ENCODE measurements around the gene CEP57L1. TPM values are rescaled to one million over a fixed set of nuclear protein-coding genes. Genes with fewer than 3 reads are reported as not detected.
"Not testable (repeated sequence)": the region's sequence is repeated elsewhere in the genome, so short reads cannot be mapped to it uniquely, and the experiment has no call there.

Gene CEP57L1
- total RNA-seq, 1 experiment from 2014 or later = 26.4 TPM

DNA sequence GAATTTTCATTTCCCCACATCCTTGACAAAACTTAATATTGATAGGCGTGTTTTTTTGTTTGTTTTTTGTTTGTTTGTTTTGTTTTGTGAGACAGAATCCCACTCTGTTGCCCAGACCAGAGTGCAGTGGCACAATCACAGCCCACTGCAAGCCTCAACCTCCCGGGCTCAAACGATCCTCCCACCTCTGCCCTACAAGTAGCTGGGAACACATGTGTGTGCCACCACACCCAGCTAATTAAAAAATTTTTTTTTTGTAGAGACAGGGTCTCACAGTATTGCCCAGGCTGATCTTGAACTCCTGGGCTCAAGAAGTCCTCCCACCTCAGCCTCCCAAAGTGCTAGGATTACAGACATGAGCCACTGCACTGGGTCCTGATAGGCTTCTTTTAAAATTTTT, 9.2 kb downstream of the CEP57L1 start:
- no peak overlapping the region for H2AFZ ChIP-seq (ENCODE audit: low read length)
- H3F3A ChIP-seq (ENCODE audit: low read length, unreplicated experiment) = no peaks in the 10 kb centered on the region
- intact Hi-C loops (cut with micrococcal nuclease) = no loop called here
- H3K36me3 ChIP-seq (ENCODE audit: low read depth, low read length) = no peaks in the 10 kb centered on the region
- no peaks in the 10 kb centered on the region for H4K20me1 ChIP-seq (ENCODE audit: low read length)
- H3K9me2 ChIP-seq (replicated peaks; ENCODE audit: low read length) = no peaks in the 10 kb centered on the region
- no peak overlapping the region for H3K9ac ChIP-seq (ENCODE audit: low read length)
- H3K4me1 ChIP-seq (ENCODE audit: insufficient read depth, low read length) = no peaks in the 10 kb centered on the region
- H3K27ac ChIP-seq (ENCODE audit: low read length) = no peak overlapping the region
- ChIA-PET CTCF (no interaction called here), POLR2A (ENCODE audit: unreplicated experiment) (no interaction called here)
- H3K4me3 ChIP-seq (ENCODE audit: low read length) = no peak overlapping the region
- no peaks in the 10 kb centered on the region for H3K27me3 ChIP-seq (ENCODE audit: low read length)
- ATAC-seq (no peak), DNase-seq (no peak)
- no TSS peak for BruUV-seq (replicated peaks)
- no peak overlapping the region for H3K4me2 ChIP-seq (ENCODE audit: low read length)
- TF ChIP-seq EZH2phosphoT487 (IDR thresholded peaks at IDR 0.05; ENCODE audit: borderline replicate concordance, low read length) (no peak), EZH2 (IDR thresholded peaks at IDR 0.05; ENCODE audit: low read length, unreplicated experiment) (no peak)
- TF ChIP-seq, protein P1, sequence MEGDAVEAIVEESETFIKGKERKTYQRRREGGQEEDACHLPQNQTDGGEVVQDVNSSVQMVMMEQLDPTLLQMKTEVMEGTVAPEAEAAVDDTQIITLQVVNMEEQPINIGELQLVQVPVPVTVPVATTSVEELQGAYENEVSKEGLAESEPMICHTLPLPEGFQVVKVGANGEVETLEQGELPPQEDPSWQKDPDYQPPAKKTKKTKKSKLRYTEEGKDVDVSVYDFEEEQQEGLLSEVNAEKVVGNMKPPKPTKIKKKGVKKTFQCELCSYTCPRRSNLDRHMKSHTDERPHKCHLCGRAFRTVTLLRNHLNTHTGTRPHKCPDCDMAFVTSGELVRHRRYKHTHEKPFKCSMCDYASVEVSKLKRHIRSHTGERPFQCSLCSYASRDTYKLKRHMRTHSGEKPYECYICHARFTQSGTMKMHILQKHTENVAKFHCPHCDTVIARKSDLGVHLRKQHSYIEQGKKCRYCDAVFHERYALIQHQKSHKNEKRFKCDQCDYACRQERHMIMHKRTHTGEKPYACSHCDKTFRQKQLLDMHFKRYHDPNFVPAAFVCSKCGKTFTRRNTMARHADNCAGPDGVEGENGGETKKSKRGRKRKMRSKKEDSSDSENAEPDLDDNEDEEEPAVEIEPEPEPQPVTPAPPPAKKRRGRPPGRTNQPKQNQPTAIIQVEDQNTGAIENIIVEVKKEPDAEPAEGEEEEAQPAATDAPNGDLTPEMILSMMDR (conservative IDR thresholded peaks at IDR 0.05; ENCODE audit: low read depth, low read length) = no peak
- H3K9me3 ChIP-seq (ENCODE audit: low read length) = no peaks in the 10 kb centered on the region
- no peaks in the 10 kb centered on the region; the same call in 1 of the 2 replicates for H3K79me2 ChIP-seq (ENCODE audit: low read length)

DNA sequence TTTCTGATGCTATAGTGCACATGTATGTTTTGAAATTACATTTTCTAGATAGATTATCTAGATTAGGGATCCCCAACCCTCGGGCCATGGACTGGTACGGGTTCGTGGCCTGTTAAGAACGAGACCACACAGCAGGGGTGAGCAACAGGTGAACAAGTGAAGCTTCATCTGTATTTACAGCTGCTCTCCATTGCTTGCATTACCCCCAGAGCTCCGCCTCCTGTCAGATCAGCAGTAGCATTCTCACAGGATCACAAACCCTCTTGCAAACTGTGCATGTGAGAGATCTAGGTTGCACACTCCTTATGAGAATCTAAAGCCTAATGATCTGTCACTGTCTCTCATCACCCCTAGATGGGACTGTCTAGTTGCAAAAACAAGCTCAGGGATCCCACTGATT, 10.4 kb downstream of the CEP57L1 start:
- Histone ChIP-seq H3K27ac (ENCODE audit: low read length) (no peak overlapping the region), H3K4me2 (ENCODE audit: low read length) (no peak overlapping the region), H2AFZ (ENCODE audit: low read length) (no peak overlapping the region), H3K9me2 (replicated peaks; ENCODE audit: low read length) (no peaks in the 10 kb centered on the region), H3K79me2 (ENCODE audit: low read length) (no peaks in the 10 kb centered on the region; the same call in 1 of the 2 replicates), H4K20me1 (ENCODE audit: low read length) (no peaks in the 10 kb centered on the region), H3K36me3 (ENCODE audit: low read depth, low read length) (no peaks in the 10 kb centered on the region), H3K9me3 (ENCODE audit: low read length) (no peaks in the 10 kb centered on the region), H3K27me3 (ENCODE audit: low read length) (no peaks in the 10 kb centered on the region), H3K9ac (ENCODE audit: low read length) (no peak overlapping the region), H3K4me3 (ENCODE audit: low read length) (no peak overlapping the region), H3F3A (ENCODE audit: low read length, unreplicated experiment) (no peaks in the 10 kb centered on the region), H3K4me1 (ENCODE audit: insufficient read depth, low read length) (no peaks in the 10 kb centered on the region)
- no TSS peak for BruUV-seq (replicated peaks)
- POLR2A ChIA-PET (ENCODE audit: unreplicated experiment) = no interaction called here
- intact Hi-C loops (cut with micrococcal nuclease) = no loop called here
- TF ChIP-seq EZH2phosphoT487 (IDR thresholded peaks at IDR 0.05; ENCODE audit: borderline replicate concordance, low read length) (no peak), EZH2 (IDR thresholded peaks at IDR 0.05; ENCODE audit: low read length, unreplicated experiment) (no peak)
- TF ChIP-seq, protein P1 (conservative IDR thresholded peaks at IDR 0.05; ENCODE audit: low read depth, low read length) = no peak
- ATAC-seq (no peak), DNase-seq (no peak)
- CTCF ChIA-PET = no interaction called here

- H3K9ac ChIP-seq (ENCODE audit: low read length); H3K36me3 ChIP-seq (ENCODE audit: low read depth, low read length); POLR2A ChIA-PET (ENCODE audit: unreplicated experiment); H3F3A ChIP-seq (ENCODE audit: low read length, unreplicated experiment); DNase-seq; H3K4me3 ChIP-seq (ENCODE audit: low read length); ATAC-seq; H3K4me2 ChIP-seq (ENCODE audit: low read length); BruUV-seq (replicated peaks); H3K9me2 ChIP-seq (replicated peaks; ENCODE audit: low read length); H2AFZ ChIP-seq (ENCODE audit: low read length); H3K9me3 ChIP-seq (ENCODE audit: low read length); H3K27ac ChIP-seq (ENCODE audit: low read length); intact Hi-C loops (cut with micrococcal nuclease); H3K4me1 ChIP-seq (ENCODE audit: insufficient read depth, low read length); H3K27me3 ChIP-seq (ENCODE audit: low read length); H4K20me1 ChIP-seq (ENCODE audit: low read length); CTCF ChIA-PET; H3K79me2 ChIP-seq (ENCODE audit: low read length): not testable (repeated sequence)
Measured at GRCh38 chr6:109109663-109110062, 14.4 kb downstream of the CEP57L1 start.

DNA sequence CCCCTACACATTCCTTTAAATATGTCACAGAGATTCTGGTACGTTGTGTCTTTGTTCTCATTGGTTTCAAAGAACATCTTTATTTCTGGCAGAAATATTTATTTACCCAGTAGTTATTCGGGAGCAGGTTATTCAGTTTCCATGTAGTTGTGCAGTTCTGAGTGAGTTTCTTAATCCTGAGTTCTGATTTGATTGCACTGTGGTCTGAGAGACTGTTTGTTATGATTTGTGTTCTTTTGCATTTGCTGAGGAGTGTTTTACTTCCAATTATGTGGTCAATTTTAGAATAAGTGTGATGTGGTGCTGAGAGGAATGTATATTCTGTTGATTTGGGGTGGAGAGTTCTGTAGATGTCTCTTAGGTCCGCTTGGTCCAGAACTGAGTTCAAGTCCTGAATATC, 17.4 kb downstream of the CEP57L1 start:
- DNase-seq; H2AFZ ChIP-seq (ENCODE audit: low read length); H3K27me3 ChIP-seq (ENCODE audit: low read length); H3K9ac ChIP-seq (ENCODE audit: low read length); intact Hi-C loops (cut with micrococcal nuclease); H3K9me2 ChIP-seq (replicated peaks; ENCODE audit: low read length); H3K36me3 ChIP-seq (ENCODE audit: low read depth, low read length); H3K27ac ChIP-seq (ENCODE audit: low read length); H4K20me1 ChIP-seq (ENCODE audit: low read length); H3K4me2 ChIP-seq (ENCODE audit: low read length); H3K4me1 ChIP-seq (ENCODE audit: insufficient read depth, low read length); H3F3A ChIP-seq (ENCODE audit: low read length, unreplicated experiment); H3K9me3 ChIP-seq (ENCODE audit: low read length); CTCF ChIA-PET; POLR2A ChIA-PET (ENCODE audit: unreplicated experiment); H3K4me3 ChIP-seq (ENCODE audit: low read length); H3K79me2 ChIP-seq (ENCODE audit: low read length); ATAC-seq; BruUV-seq (replicated peaks): not testable (repeated sequence)
